Thoracic aorta (tissue), 2 donors: ENCODE measurements around the gene U2AF2. TPM values are rescaled to one million over a fixed set of nuclear protein-coding genes. Genes with fewer than 3 reads are reported as not detected.

Experiments used
- ATAC-seq: fragments of 150-250 bp; one replicate; pipeline ENCODE4 v1.8.0; 2017; ENCODE audit warnings: low read depth; ENCODE audit not compliant: insufficient number of reproducible peaks, low FRiP score
- DNase-seq: peaks from one replicate; pipeline ENCODE4 v3.0.0-alpha.2; 2020; ENCODE audit warnings: low spot score
- H3K27ac ChIP-seq, 2 donors: fragments of 200-600 bp; sonication (generic); 1 replicate in 1 of 2; 2 replicates in 1 of 2; pipeline ENCODE4 v1.5.1; 2016; ENCODE audit warnings: mild to moderate bottlenecking in 2 of 2, moderate library complexity in 2 of 2
- H3K27me3 ChIP-seq: fragments of 200-600 bp; sonication (generic); replicated peaks from 2 replicates; pipeline ENCODE4 v1.6.0; 2016; ENCODE audit warnings: mild to moderate bottlenecking; ENCODE audit not compliant: insufficient read depth
- H3K36me3 ChIP-seq: fragments of 200-600 bp; sonication (generic); one replicate; pipeline ENCODE4 v1.5.1; 2016
- H3K4me1 ChIP-seq, 2 donors: fragments of 200-600 bp; sonication (generic); 1 replicate in 1 of 2; 2 replicates in 1 of 2; pipeline versions ENCODE4 v1.5.1 to v1.6.0; 2016; ENCODE audit warnings: low read depth in 2 of 2, mild to moderate bottlenecking in 1 of 2; ENCODE audit not compliant: control insufficient read depth in 1 of 2
- H3K4me3 ChIP-seq: fragments of 200-600 bp; sonication (generic); 2 replicates; pipeline ENCODE4 v1.5.1; 2016; ENCODE audit warnings: mild to moderate bottlenecking
- H3K9me3 ChIP-seq: fragments of 200-600 bp; sonication (generic); 2 replicates; pipeline ENCODE4 v1.5.1; 2016
- CTCF ChIP-seq: fragments of 200-600 bp; sonication (generic); IDR thresholded peaks from one replicate; pipeline ENCODE4 v1.5.1; 2019; ENCODE audit warnings: antibody characterized with exemption
- total RNA-seq, 2 donors: library from RNA; depleted of rRNA; stranded (reverse); fragments of >200 nt; gene quantifications; one replicate each; pipeline versions ENCODE4 v1.1.0 to v1.2.3, GENCODE V29; 2016

The U2AF2 gene
- total RNA-seq, 2 donors from 2014 or later: 77.3 to 106 TPM

- Histone ChIP-seq H3K27ac (no peak overlapping the region), H3K27me3 (no peaks in the 10 kb centered on the region), H3K36me3 (no peaks in the 10 kb centered on the region), H3K4me1 (peaks cover 23 to 33% of the 10 kb centered on the region in 2 donors), H3K9me3 (no peaks in the 10 kb centered on the region), H3K4me3 (no peak overlapping the region)
- no peak for DNase-seq
- ATAC-seq: no peak
- TF ChIP-seq CTCF: no peak
These were observed 4.1 kb upstream of the U2AF2 start for GRCh38 chr19:55650602-55651230.

GRCh38 chr19:55651236-55651635 lies 3.6 kb upstream of the U2AF2 start:
- H3K4me3 ChIP-seq: no peak overlapping the region
- H3K27ac ChIP-seq: no peak overlapping the region
- H3K4me1 ChIP-seq: peaks cover 27 to 38% of the 10 kb centered on the region in 2 donors
- TF ChIP-seq CTCF: no peak
- H3K36me3 ChIP-seq: no peaks in the 10 kb centered on the region
- ATAC-seq (no peak), DNase-seq (no peak)
- H3K27me3 ChIP-seq: no peaks in the 10 kb centered on the region
- H3K9me3 ChIP-seq: no peaks in the 10 kb centered on the region

GRCh38 chr19:55652311-55653128 lies 2.3 kb upstream of the U2AF2 start:
- Histone ChIP-seq H3K9me3 (no peaks in the 10 kb centered on the region), H3K4me3 (no peak overlapping the region), H3K4me1 (peaks cover 33 to 41% of the 10 kb centered on the region in 2 donors), H3K27me3 (no peaks in the 10 kb centered on the region), H3K27ac (peak overlapping the region; percentile 91 to 98), H3K36me3 (no peaks in the 10 kb centered on the region)
- no peak for TF ChIP-seq CTCF
- ATAC-seq (no peak), DNase-seq (no peak)

- Histone ChIP-seq H3K27ac (peak overlapping the region; percentile 91 to 98), H3K9me3 (no peaks in the 10 kb centered on the region), H3K36me3 (no peaks in the 10 kb centered on the region), H3K4me1 (peaks cover 37 to 46% of the 10 kb centered on the region in 2 donors), H3K4me3 (peak overlapping the region; percentile 100), H3K27me3 (no peaks in the 10 kb centered on the region)
- TF ChIP-seq CTCF: peak; percentile 94
- DNase-seq: peak; percentile 91
- ATAC-seq: peak; percentile 69
These were observed 1.0 kb upstream of the U2AF2 start for GRCh38 chr19:55653651-55654322.

- Histone ChIP-seq H3K4me3 (peak overlapping the region; percentile 100), H3K36me3 (peaks cover 4% of the 10 kb centered on the region), H3K27ac (peak overlapping the region; percentile 91 to 98), H3K4me1 (peaks cover 37 to 46% of the 10 kb centered on the region in 2 donors), H3K9me3 (no peaks in the 10 kb centered on the region), H3K27me3 (no peaks in the 10 kb centered on the region)
- ATAC-seq (peak; percentile 90), DNase-seq (peak; percentile 97)
- no peak for TF ChIP-seq CTCF
These were observed 440 bp upstream of the U2AF2 start for GRCh38 chr19:55654323-55654867.
